ENCODE results near the gene FUT8. TPM values are rescaled to one million over a fixed set of nuclear protein-coding genes. Genes with fewer than 3 reads are reported as not detected.
A peak's percentile ranks its signal among the peaks of the same experiment; 100 is the strongest.

Gene FUT8
- total and polyA plus RNA-seq, 2 of the 8 experiments (the other 6 are each of a cell fraction or from before 2014, with no cell fraction given) = 10.5 to 25.1 TPM

DNA sequence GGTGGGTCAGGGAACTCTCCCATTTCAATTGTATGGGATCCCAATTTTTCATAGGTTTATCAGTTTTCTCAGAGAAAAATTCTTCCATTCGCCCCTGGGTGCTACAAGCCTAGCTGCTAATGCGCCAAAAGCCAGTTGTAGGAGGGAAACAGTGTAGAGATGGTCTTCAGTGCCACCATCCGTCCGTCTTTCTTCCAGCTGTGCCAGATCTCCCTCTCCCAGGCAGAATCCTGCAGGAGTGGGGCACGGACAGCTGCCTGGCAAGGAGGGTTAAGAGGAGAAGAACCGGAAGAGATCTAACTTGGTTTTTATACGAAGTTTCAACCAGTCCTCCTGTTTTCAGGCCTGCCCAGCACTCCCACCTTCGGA lies 38.9 kb upstream of the FUT8 start:
- TF ChIP-seq, protein P1, sequence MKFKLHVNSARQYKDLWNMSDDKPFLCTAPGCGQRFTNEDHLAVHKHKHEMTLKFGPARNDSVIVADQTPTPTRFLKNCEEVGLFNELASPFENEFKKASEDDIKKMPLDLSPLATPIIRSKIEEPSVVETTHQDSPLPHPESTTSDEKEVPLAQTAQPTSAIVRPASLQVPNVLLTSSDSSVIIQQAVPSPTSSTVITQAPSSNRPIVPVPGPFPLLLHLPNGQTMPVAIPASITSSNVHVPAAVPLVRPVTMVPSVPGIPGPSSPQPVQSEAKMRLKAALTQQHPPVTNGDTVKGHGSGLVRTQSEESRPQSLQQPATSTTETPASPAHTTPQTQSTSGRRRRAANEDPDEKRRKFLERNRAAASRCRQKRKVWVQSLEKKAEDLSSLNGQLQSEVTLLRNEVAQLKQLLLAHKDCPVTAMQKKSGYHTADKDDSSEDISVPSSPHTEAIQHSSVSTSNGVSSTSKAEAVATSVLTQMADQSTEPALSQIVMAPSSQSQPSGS (IDR thresholded peaks at IDR 0.05; ENCODE audit: low read length) = no peak
- no peak for TF ChIP-seq CTBP2 (IDR thresholded peaks at IDR 0.05; ENCODE audit: borderline replicate concordance, insufficient read depth, insufficient read length, low read length)
- no peak for TF ChIP-seq RXRA (IDR thresholded peaks at IDR 0.05; ENCODE audit: insufficient read depth, low read depth, low read length)
- H2AFZ ChIP-seq (ENCODE audit: low read length) = peak overlapping the region; percentile 45; the same call in 1 of the 2 replicates
- H4K5ac ChIP-seq (ENCODE audit: insufficient read length, low read depth, low read length) = no peak overlapping the region
- DNase-seq (ENCODE audit: low read depth in 1 of 2, low spot score in 2 of 2) (no peak), FAIRE-seq (no peak)
- H3K4me3 ChIP-seq (ENCODE audit: extremely low read depth in 1 of 4, insufficient read depth in 2 of 4, low read depth in 3 of 4, low read length in 4 of 4) = no peak overlapping the region
- H3K56ac ChIP-seq (replicated peaks; ENCODE audit: insufficient read length, low read depth, low read length) = no peak overlapping the region
- 0 out of 2 replicates have a peak overlapping the region, but pooled peaks have one; percentile 13 for H3K18ac ChIP-seq (ENCODE audit: extremely low read depth, low read length)
- H3K79me2 ChIP-seq (ENCODE audit: control insufficient read depth in 1 of 2, insufficient read depth in 2 of 2, low read length in 2 of 2) = no peaks in the 10 kb centered on the region
- H2BK15ac ChIP-seq (ENCODE audit: low read length) = no peak overlapping the region
- ChIA-PET POLR2A (ENCODE audit: partially characterized antibody) (no interaction called here), CTCF (ENCODE audit: partially characterized antibody) (no interaction called here)
- H3K9ac ChIP-seq (replicated peaks in 1 of 4; ENCODE audit: extremely low read depth in 1 of 4, low read depth in 3 of 4, low read length in 3 of 4) = no peak overlapping the region
- no peak overlapping the region for H4K91ac ChIP-seq (replicated peaks; ENCODE audit: insufficient read length, low read length)
- H3K36me3 ChIP-seq (ENCODE audit: control insufficient read depth in 2 of 4, insufficient read depth in 4 of 4, low read length in 3 of 4) = no peaks in the 10 kb centered on the region
- H3K23me2 ChIP-seq (ENCODE audit: low read depth, low read length) = no peaks in the 10 kb centered on the region
- peaks cover 0 to 4% (median 1%) of the 10 kb centered on the region in 4 experiments; a peak in 1 of 7 replicates for H3K4me1 ChIP-seq (replicated peaks in 1 of 4; ENCODE audit: control insufficient read depth in 3 of 4, insufficient read depth in 4 of 4, low read length in 3 of 4)
- no peak overlapping the region for H3K4me2 ChIP-seq (ENCODE audit: insufficient read depth in 1 of 2, low read depth in 2 of 2, low read length in 2 of 2)
- no peaks in the 10 kb centered on the region for H4K20me1 ChIP-seq (replicated peaks in 1 of 2; ENCODE audit: control insufficient read depth in 1 of 2, insufficient read depth in 2 of 2, low read length in 2 of 2)
- no peak overlapping the region for H2AK5ac ChIP-seq (ENCODE audit: low read depth, low read length)
- no peak overlapping the region for H2BK20ac ChIP-seq (ENCODE audit: low read length)
- no peak overlapping the region for H3K4ac ChIP-seq (replicated peaks; ENCODE audit: insufficient read length, low read depth, low read length)
- H3K23ac ChIP-seq (ENCODE audit: insufficient read length) = no peak overlapping the region
- H3K79me1 ChIP-seq (ENCODE audit: low read depth, low read length) = no peaks in the 10 kb centered on the region
- H2BK5ac ChIP-seq (ENCODE audit: low read depth, low read length) = no peak overlapping the region
- no peak overlapping the region for H4K8ac ChIP-seq (ENCODE audit: extremely low read depth, insufficient read depth, low read length)
- WGBS, 2 experiments (ENCODE audit: extremely low coverage in 1 of 2, insufficient coverage in 1 of 2, insufficient read length in 1 of 2, insufficient replicate concordance in 2 of 2, low coverage in 1 of 2, low lambda C conversion rate in 2 of 2, missing lambda C conversion rate in 1 of 2) = 91% methylated on average over 8 of the region's 8 CpGs; no CpG with 5 or more reads in 1 of the 2 experiments
- no peak overlapping the region for H3K27ac ChIP-seq (ENCODE audit: low read depth, low read length)
- no peaks in the 10 kb centered on the region for H3K9me3 ChIP-seq (ENCODE audit: insufficient read depth in 2 of 2, low read depth in 1 of 2, low read length in 1 of 2)
- H3K27me3 ChIP-seq (replicated peaks in 1 of 4; ENCODE audit: control insufficient read depth in 3 of 4, extremely low read depth in 1 of 4, insufficient read depth in 3 of 4, low read length in 3 of 4) = no peaks in the 10 kb centered on the region
- no peak overlapping the region for H2BK120ac ChIP-seq (replicated peaks; ENCODE audit: low read depth, low read length)
- peak overlapping the region; percentile 75; the same call in 1 of the 2 replicates for H2BK12ac ChIP-seq (ENCODE audit: low read depth, low read length)
- H3K14ac ChIP-seq (ENCODE audit: insufficient read length) = no peak overlapping the region

Measured in H1 (cell line).